Measurements from ENCODE around the gene FAM117B. TPM values are rescaled to one million over a fixed set of nuclear protein-coding genes. Genes with fewer than 3 reads are reported as not detected.

Gene FAM117B
- polyA plus RNA-seq, 1 donor (not counting 4 experiments of a cell fraction or from before 2014, with no cell fraction given) = 1.9 TPM

DNA sequence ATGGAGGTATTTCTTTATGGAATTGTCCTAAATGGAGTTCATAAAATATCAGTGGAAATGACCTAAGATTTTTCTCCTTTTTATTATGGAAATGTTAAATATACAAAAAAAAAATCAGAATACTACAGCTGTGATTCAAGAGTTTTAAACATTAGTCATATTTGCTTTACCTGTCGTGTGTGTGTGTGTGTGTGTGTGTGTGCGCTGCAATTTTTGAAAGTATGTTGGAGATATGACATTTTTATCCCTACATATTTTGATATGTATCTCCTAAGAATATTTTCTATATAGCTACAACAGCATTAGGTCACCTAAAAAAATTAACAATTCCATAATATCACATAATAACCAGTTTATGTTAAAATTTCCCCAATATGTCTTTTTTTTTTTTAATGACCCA is 85.5 kb downstream of the FAM117B start:
- Histone ChIP-seq H3K9ac (ENCODE audit: control insufficient read depth, extremely low read depth, insufficient read depth, low read length) (no peak overlapping the region), H3K9me3 (ENCODE audit: control insufficient read depth, low read depth, low read length) (no peaks in the 10 kb centered on the region), H3K4me2 (ENCODE audit: control insufficient read depth, extremely low read depth, insufficient read depth, low read depth, low read length) (no peak overlapping the region), H3K79me2 (ENCODE audit: control insufficient read depth, insufficient read depth, low read length) (no peaks in the 10 kb centered on the region), H3K9me1 (ENCODE audit: control insufficient read depth, extremely low read depth, insufficient read depth, low read length) (no peaks in the 10 kb centered on the region), H3K27me3 (ENCODE audit: control insufficient read depth, extremely low read depth, insufficient read depth, low read length) (no peaks in the 10 kb centered on the region), H3K4me3 (ENCODE audit: control insufficient read depth in 2 of 3, extremely low read depth in 1 of 3, insufficient read depth in 2 of 3, low read depth in 1 of 3, low read length in 3 of 3) (no peak overlapping the region), H3K4me1 (ENCODE audit: control insufficient read depth, extremely low read depth, insufficient read depth, low read length) (peaks cover 20% of the 10 kb centered on the region), H2AFZ (ENCODE audit: control insufficient read depth, low read length) (no peak overlapping the region), H4K20me1 (ENCODE audit: control insufficient read depth, extremely low read depth, insufficient read depth, low read length) (no peaks in the 10 kb centered on the region), H3K36me3 (ENCODE audit: control insufficient read depth in 2 of 2, extremely low read depth in 1 of 2, insufficient read depth in 2 of 2, low read length in 2 of 2) (no peaks in the 10 kb centered on the region), H3K27ac (ENCODE audit: control insufficient read depth, insufficient read depth, low read length) (no peak overlapping the region)
- dilution Hi-C loops (cut with MboI; ENCODE audit: extremely low pct_ligation_motif_present, low sequenced_read_pairs) = no loop called here
- TF ChIP-seq CTCF (optimal IDR thresholded peaks at IDR 0.05 in 1 of 3, IDR thresholded peaks at IDR 0.05 in 1 of 3, conservative IDR thresholded peaks at IDR 0.05 in 1 of 3; ENCODE audit: extremely low read depth in 1 of 3, insufficient read depth in 2 of 3, low read length in 3 of 3) (no peak), EZH2 (IDR thresholded peaks at IDR 0.05; ENCODE audit: low read length) (no peak)
- FAIRE-seq (no peak), DNase-seq (ENCODE audit: low read depth, low spot score) (no peak)

GRCh38 chr2:202721621-202722020 is 86.9 kb downstream of the FAM117B start:
- dilution Hi-C loops (cut with MboI; ENCODE audit: extremely low pct_ligation_motif_present, low sequenced_read_pairs) = no loop called here
- Histone ChIP-seq H3K4me3 (ENCODE audit: control insufficient read depth in 2 of 3, extremely low read depth in 1 of 3, insufficient read depth in 2 of 3, low read depth in 1 of 3, low read length in 3 of 3) (no peak overlapping the region), H3K27me3 (ENCODE audit: control insufficient read depth, extremely low read depth, insufficient read depth, low read length) (no peaks in the 10 kb centered on the region), H4K20me1 (ENCODE audit: control insufficient read depth, extremely low read depth, insufficient read depth, low read length) (no peaks in the 10 kb centered on the region), H3K27ac (ENCODE audit: control insufficient read depth, insufficient read depth, low read length) (no peak overlapping the region), H3K9me1 (ENCODE audit: control insufficient read depth, extremely low read depth, insufficient read depth, low read length) (no peaks in the 10 kb centered on the region), H3K4me1 (ENCODE audit: control insufficient read depth, extremely low read depth, insufficient read depth, low read length) (peaks cover 20% of the 10 kb centered on the region), H3K79me2 (ENCODE audit: control insufficient read depth, insufficient read depth, low read length) (no peaks in the 10 kb centered on the region), H3K9ac (ENCODE audit: control insufficient read depth, extremely low read depth, insufficient read depth, low read length) (no peak overlapping the region), H2AFZ (ENCODE audit: control insufficient read depth, low read length) (no peak overlapping the region), H3K36me3 (ENCODE audit: control insufficient read depth in 2 of 2, extremely low read depth in 1 of 2, insufficient read depth in 2 of 2, low read length in 2 of 2) (no peaks in the 10 kb centered on the region), H3K9me3 (ENCODE audit: control insufficient read depth, low read depth, low read length) (no peaks in the 10 kb centered on the region), H3K4me2 (ENCODE audit: control insufficient read depth, extremely low read depth, insufficient read depth, low read depth, low read length) (no peak overlapping the region)
- FAIRE-seq (no peak), DNase-seq (ENCODE audit: low read depth, low spot score) (no peak)
- no peak for TF ChIP-seq CTCF (optimal IDR thresholded peaks at IDR 0.05 in 1 of 3, IDR thresholded peaks at IDR 0.05 in 1 of 3, conservative IDR thresholded peaks at IDR 0.05 in 1 of 3; ENCODE audit: extremely low read depth in 1 of 3, insufficient read depth in 2 of 3, low read length in 3 of 3)
- no peak for TF ChIP-seq EZH2 (IDR thresholded peaks at IDR 0.05; ENCODE audit: low read length)
